Measurements from ENCODE around the gene FBXW8. TPM values are rescaled to one million over a fixed set of nuclear protein-coding genes. Genes with fewer than 3 reads are reported as not detected.

FBXW8 gene
- total and polyA plus RNA-seq, 2 donors (not counting 3 experiments of a cell fraction or from before 2014, with no cell fraction given): 15.4 TPM

GRCh38 chr12:117059156-117059555, 148.4 kb downstream of the FBXW8 start:
- Histone ChIP-seq H3K27ac (ENCODE audit: insufficient read depth, low read depth, low read length) (no peak overlapping the region), H3K9me3 (replicated peaks; ENCODE audit: control insufficient read depth, insufficient read depth, low read length) (no peaks in the 10 kb centered on the region), H3K79me2 (ENCODE audit: control insufficient read depth, insufficient read depth, low read length) (no peaks in the 10 kb centered on the region), H3K9ac (replicated peaks; ENCODE audit: extremely low read depth, insufficient read depth, low read length) (no peak overlapping the region), H3K4me1 (ENCODE audit: control insufficient read depth, extremely low read depth, insufficient read depth, low read length) (no peaks in the 10 kb centered on the region), H4K20me1 (replicated peaks; ENCODE audit: control insufficient read depth, extremely low read depth, insufficient read depth, low read length) (no peaks in the 10 kb centered on the region), H3K4me2 (ENCODE audit: insufficient read depth, low read length) (no peak overlapping the region), H2AFZ (ENCODE audit: low read depth, low read length) (no peak overlapping the region), H3K36me3 (ENCODE audit: control insufficient read depth in 2 of 2, extremely low read depth in 1 of 2, insufficient read depth in 2 of 2, low read length in 2 of 2) (no peaks in the 10 kb centered on the region), H3K9me1 (replicated peaks; ENCODE audit: control insufficient read depth, extremely low read depth, insufficient read depth, low read length) (no peaks in the 10 kb centered on the region), H3K27me3 (ENCODE audit: control insufficient read depth in 2 of 2, insufficient read depth in 2 of 2, low read length in 2 of 2) (no peaks in the 10 kb centered on the region), H3K4me3 (replicated peaks in 1 of 3; ENCODE audit: insufficient read depth in 1 of 3, low read depth in 1 of 3, low read length in 3 of 3) (no peak overlapping the region)
- ChIA-PET POLR2A (no interaction called here), CTCF (no interaction called here)
- no TSS peak for BruUV-seq (replicated peaks)
- dilution Hi-C loops (cut with MboI; ENCODE audit: extremely low pct_ligation_motif_present, low sequenced_read_pairs): no loop called here
- intact Hi-C loops (cut with micrococcal nuclease): no loop called here
- FAIRE-seq (no peak), DNase-seq (ENCODE audit: low read depth, low spot score) (no peak)
- TF ChIP-seq FOS (IDR thresholded peaks at IDR 0.05; ENCODE audit: borderline replicate concordance, insufficient read depth, low read length): no peak
- TF ChIP-seq, protein P1, sequence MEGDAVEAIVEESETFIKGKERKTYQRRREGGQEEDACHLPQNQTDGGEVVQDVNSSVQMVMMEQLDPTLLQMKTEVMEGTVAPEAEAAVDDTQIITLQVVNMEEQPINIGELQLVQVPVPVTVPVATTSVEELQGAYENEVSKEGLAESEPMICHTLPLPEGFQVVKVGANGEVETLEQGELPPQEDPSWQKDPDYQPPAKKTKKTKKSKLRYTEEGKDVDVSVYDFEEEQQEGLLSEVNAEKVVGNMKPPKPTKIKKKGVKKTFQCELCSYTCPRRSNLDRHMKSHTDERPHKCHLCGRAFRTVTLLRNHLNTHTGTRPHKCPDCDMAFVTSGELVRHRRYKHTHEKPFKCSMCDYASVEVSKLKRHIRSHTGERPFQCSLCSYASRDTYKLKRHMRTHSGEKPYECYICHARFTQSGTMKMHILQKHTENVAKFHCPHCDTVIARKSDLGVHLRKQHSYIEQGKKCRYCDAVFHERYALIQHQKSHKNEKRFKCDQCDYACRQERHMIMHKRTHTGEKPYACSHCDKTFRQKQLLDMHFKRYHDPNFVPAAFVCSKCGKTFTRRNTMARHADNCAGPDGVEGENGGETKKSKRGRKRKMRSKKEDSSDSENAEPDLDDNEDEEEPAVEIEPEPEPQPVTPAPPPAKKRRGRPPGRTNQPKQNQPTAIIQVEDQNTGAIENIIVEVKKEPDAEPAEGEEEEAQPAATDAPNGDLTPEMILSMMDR (IDR thresholded peaks at IDR 0.05; ENCODE audit: extremely low read depth in 1 of 2, insufficient read depth in 1 of 2, low read depth in 1 of 2, low read length in 2 of 2): no peak
- TF ChIP-seq GATA2 (IDR thresholded peaks at IDR 0.05; ENCODE audit: insufficient read depth, insufficient read length, low read depth, low read length): no peak
- no peak for TF ChIP-seq EZH2 (IDR thresholded peaks at IDR 0.05; ENCODE audit: borderline replicate concordance, low read depth, low read length, severe bottlenecking)
- TF ChIP-seq, protein P2, sequence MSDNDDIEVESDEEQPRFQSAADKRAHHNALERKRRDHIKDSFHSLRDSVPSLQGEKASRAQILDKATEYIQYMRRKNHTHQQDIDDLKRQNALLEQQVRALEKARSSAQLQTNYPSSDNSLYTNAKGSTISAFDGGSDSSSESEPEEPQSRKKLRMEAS (IDR thresholded peaks at IDR 0.05; ENCODE audit: insufficient read depth, insufficient read length): no peak
- TF ChIP-seq POLR2A (IDR thresholded peaks at IDR 0.05; ENCODE audit: low read depth, low read length): no peak
- TF ChIP-seq JUN (IDR thresholded peaks at IDR 0.05; ENCODE audit: borderline replicate concordance, insufficient read depth, insufficient read length, low read depth): no peak
- TF ChIP-seq MYC (IDR thresholded peaks at IDR 0.05; ENCODE audit: low read depth, low read length): no peak
- TF ChIP-seq POLR2AphosphoS5 (IDR thresholded peaks at IDR 0.05; ENCODE audit: insufficient read depth, low read depth, low read length): no peak

Measured in endothelial cell of umbilical vein (primary cell).